H9 (cell line): ENCODE results near the gene CEP41. TPM values are rescaled to one million over a fixed set of nuclear protein-coding genes. Genes with fewer than 3 reads are reported as not detected.

Source experiments
- DNase-seq: peaks from one replicate; pipeline ENCODE4 v3.0.0-alpha.2; 2017
- H2AFZ ChIP-seq: one replicate; pipeline ENCODE4 v1.6.1; 2013; ENCODE audit warnings: mild to moderate bottlenecking, low read length, control low read depth, moderate library complexity
- H2AK5ac ChIP-seq: 2 replicates; pipeline ENCODE4 v1.6.1; 2013; ENCODE audit warnings: low read length, control low read depth, mixed read lengths; ENCODE audit not compliant: insufficient read length
- H2BK120ac ChIP-seq: one replicate; pipeline ENCODE4 v1.6.1; 2013; ENCODE audit warnings: low read depth, mild to moderate bottlenecking, low read length, control low read depth, inconsistent platforms; ENCODE audit not compliant: poor library complexity, severe bottlenecking
- H2BK12ac ChIP-seq: 2 replicates; pipeline ENCODE4 v1.6.1; 2013; ENCODE audit warnings: low read length, control low read depth, mixed read lengths, low read depth; ENCODE audit not compliant: insufficient read length
- H2BK15ac ChIP-seq: 2 replicates; pipeline ENCODE4 v1.6.1; 2013; ENCODE audit warnings: low read depth, low read length, control low read depth
- H2BK20ac ChIP-seq: one replicate; pipeline ENCODE4 v1.6.1; 2013; ENCODE audit warnings: low read depth, mild to moderate bottlenecking, low read length, control low read depth, inconsistent platforms; ENCODE audit not compliant: poor library complexity, severe bottlenecking
- H2BK5ac ChIP-seq: 2 replicates; pipeline ENCODE4 v1.6.1; 2013; ENCODE audit warnings: low read length, control low read depth, mixed read lengths; ENCODE audit not compliant: insufficient read length
- H3K14ac ChIP-seq: 2 replicates; pipeline ENCODE4 v1.6.1; 2013; ENCODE audit warnings: low read length, control low read depth; ENCODE audit not compliant: insufficient read depth
- H3K18ac ChIP-seq: 2 replicates; pipeline ENCODE4 v1.6.1; 2013; ENCODE audit warnings: low read depth, mild to moderate bottlenecking, mixed read lengths, low read length, control low read depth; ENCODE audit not compliant: insufficient read length
- H3K23ac ChIP-seq: 2 replicates; pipeline ENCODE4 v1.6.1; 2013; ENCODE audit warnings: low read length, control low read depth, mixed read lengths, low read depth; ENCODE audit not compliant: insufficient read length
- H3K23me2 ChIP-seq: 2 replicates; pipeline ENCODE4 v1.6.1; 2013; ENCODE audit warnings: low read depth, mild to moderate bottlenecking, mixed read lengths, low read length, control low read depth; ENCODE audit not compliant: insufficient read length, poor library complexity, severe bottlenecking
- H3K27ac ChIP-seq: 2 replicates; pipeline ENCODE4 v1.5.1; 2013; ENCODE audit warnings: low read length, control low read depth, mixed read lengths, low read depth; ENCODE audit not compliant: insufficient read length
- H3K27me3 ChIP-seq: 2 replicates; pipeline ENCODE4 v1.6.1; 2013; ENCODE audit warnings: low read length, control low read depth, inconsistent platforms; ENCODE audit not compliant: insufficient read depth
- H3K4ac ChIP-seq: 2 replicates; pipeline ENCODE4 v1.6.1; 2013; ENCODE audit warnings: low read depth, mild to moderate bottlenecking, control low read depth, inconsistent platforms, low read length, moderate library complexity
- H3K4me1 ChIP-seq: 2 replicates; pipeline ENCODE4 v1.6.1; 2013; ENCODE audit warnings: low read length, control low read depth, inconsistent platforms; ENCODE audit not compliant: insufficient read depth
- H3K4me2 ChIP-seq: 2 replicates; pipeline ENCODE4 v1.6.1; 2013; ENCODE audit warnings: low read length, control low read depth, mixed read lengths; ENCODE audit not compliant: insufficient read length, insufficient read depth
- H3K56ac ChIP-seq: 2 replicates; pipeline ENCODE4 v1.6.1; 2013; ENCODE audit warnings: low read depth, mild to moderate bottlenecking, mixed read lengths, low read length, control low read depth; ENCODE audit not compliant: insufficient read length
- H3K79me1 ChIP-seq: 2 replicates; pipeline ENCODE4 v1.6.1; 2013; ENCODE audit warnings: low read depth, mild to moderate bottlenecking, moderate library complexity, low read length, control low read depth, inconsistent platforms; ENCODE audit not compliant: insufficient read depth, poor library complexity, severe bottlenecking
- H3K79me2 ChIP-seq: 2 replicates; pipeline ENCODE4 v1.6.1; 2013; ENCODE audit warnings: low read length, control low read depth, inconsistent platforms; ENCODE audit not compliant: insufficient read depth
- H3K9ac ChIP-seq: 2 replicates; pipeline ENCODE4 v1.6.1; 2013; ENCODE audit warnings: low read length, control low read depth, mixed read lengths; ENCODE audit not compliant: insufficient read length; ENCODE audit errors: extremely low read depth
- H3K9me3 ChIP-seq: one replicate; pipeline ENCODE4 v1.6.1; 2013; ENCODE audit warnings: low read depth, low read length, inconsistent platforms; ENCODE audit not compliant: control insufficient read depth
- H3T11ph ChIP-seq: one replicate; pipeline ENCODE4 v1.6.1; 2013; ENCODE audit warnings: mild to moderate bottlenecking, low read length, control low read depth, inconsistent platforms
- H4K20me1 ChIP-seq: one replicate; pipeline ENCODE4 v1.6.1; 2013; ENCODE audit not compliant: control insufficient read depth, insufficient read length, insufficient read depth
- H4K5ac ChIP-seq: 2 replicates; pipeline ENCODE4 v1.6.1; 2013; ENCODE audit warnings: low read depth, mild to moderate bottlenecking, mixed read lengths, low read length, control low read depth; ENCODE audit not compliant: insufficient read length
- H4K8ac ChIP-seq: replicated peaks from 2 replicates; pipeline ENCODE4 v1.6.1; 2013; ENCODE audit warnings: low read length, control low read depth, mixed read lengths, low read depth; ENCODE audit not compliant: insufficient read length
- H4K91ac ChIP-seq: 2 replicates; pipeline ENCODE4 v1.6.1; 2013; ENCODE audit warnings: low read depth, mild to moderate bottlenecking, moderate library complexity, mixed read lengths, low read length, control low read depth; ENCODE audit not compliant: insufficient read length
- H3K27ac Mint-ChIP-seq, 3 experiments: 2 replicates in 2 of 3; 3 replicates in 1 of 3; pipeline ENCODE4 v1.8.0; 2020 to 2021; ENCODE audit warnings: mixed read lengths in 3 of 3, mild to moderate bottlenecking in 1 of 3, moderate library complexity in 1 of 3
- H3K27me3 Mint-ChIP-seq: 2 replicates; pipeline ENCODE4 v1.8.0; 2021; ENCODE audit warnings: low read depth, mild to moderate bottlenecking, moderate library complexity, mixed read lengths
- H3K36me3 Mint-ChIP-seq, 3 experiments: 2 replicates in 2 of 3; 3 replicates in 1 of 3; pipeline ENCODE4 v1.8.0; 2020 to 2021; ENCODE audit warnings: low read depth in 3 of 3, mixed read lengths in 3 of 3; ENCODE audit not compliant: insufficient read depth in 1 of 3
- H3K4me1 Mint-ChIP-seq, 2 experiments: 2 replicates each; pipeline ENCODE4 v1.8.0; 2020; ENCODE audit warnings: mixed read lengths in 2 of 2
- H3K4me3 Mint-ChIP-seq, 2 experiments: 2 replicates in 1 of 2; 3 replicates in 1 of 2; pipeline ENCODE4 v1.8.0; 2020 to 2021; ENCODE audit warnings: mild to moderate bottlenecking in 2 of 2, mixed read lengths in 2 of 2, moderate library complexity in 1 of 2
- H3K9me3 Mint-ChIP-seq, 2 experiments: 2 replicates in 1 of 2; 3 replicates in 1 of 2; pipeline ENCODE4 v1.8.0; 2020; ENCODE audit warnings: mild to moderate bottlenecking in 2 of 2, mixed read lengths in 2 of 2, moderate library complexity in 1 of 2
- CTCF ChIP-seq: fragments of 200-600 bp; sonication (generic); conservative IDR thresholded peaks from 3 replicates; pipeline ENCODE4 v1.8.0; 2021; ENCODE audit warnings: antibody characterized with exemption, mild to moderate bottlenecking
- WGBS: extraction: QIAGEN DNeasy Blood & Tissue Kit; methylation state at CpG from one replicate; pipeline ENCODE4 v1.1.7; 2013; ENCODE audit warnings: missing lambda C conversion rate, low lambda C conversion rate, mixed read lengths; ENCODE audit not compliant: insufficient read length; ENCODE audit errors: extremely low coverage; 5-methylcytosine and 5-hydroxymethylcytosine counted together
- total RNA-seq: library from RNA; stranded (reverse); gene quantifications from 2 replicates; pipeline ENCODE4 v1.2.1, GENCODE V29; 2021

CEP41 gene
- total RNA-seq, 1 experiment from 2014 or later, result 9.7 TPM

- Histone ChIP-seq H3K14ac (no peak overlapping the region), H2BK15ac (no peak overlapping the region), H2BK5ac (no peak overlapping the region), H4K8ac (no peak overlapping the region), H3K27me3 (no peaks in the 10 kb centered on the region), H3K79me2 (no peaks in the 10 kb centered on the region), H3K9me3 (no peaks in the 10 kb centered on the region), H3T11ph (no peak overlapping the region), H2AK5ac (no peak overlapping the region), H2BK12ac (no peak overlapping the region), H2BK20ac (no peak overlapping the region), H3K4me1 (peaks cover 6% of the 10 kb centered on the region; the same call in 1 of the 2 replicates), H3K23ac (no peak overlapping the region), H3K9ac (no peak overlapping the region), H4K5ac (no peak overlapping the region), H3K23me2 (no peaks in the 10 kb centered on the region), H3K4ac (no peak overlapping the region), H2BK120ac (no peak overlapping the region), H3K18ac (no peak overlapping the region), H3K56ac (no peak overlapping the region), H3K4me2 (no peak overlapping the region), H4K91ac (no peak overlapping the region), H3K79me1 (no peaks in the 10 kb centered on the region), H3K27ac (no peak overlapping the region), H4K20me1 (no peaks in the 10 kb centered on the region), H2AFZ (no peak overlapping the region)
- no peaks in the 10 kb centered on the region for H3K36me3 Mint-ChIP-seq
- no CpG with 5 or more reads among the region's 20 CpGs for WGBS
- peak overlapping the region in 1 of 3 experiments; percentile 50; a peak in 1 of 7 replicates for H3K27ac Mint-ChIP-seq
- H3K9me3 Mint-ChIP-seq, result no peaks in the 10 kb centered on the region
- TF ChIP-seq CTCF, result no peak
- peaks cover 5% of the 10 kb centered on the region for H3K27me3 Mint-ChIP-seq
- DNase-seq, result no peak
- H3K4me3 Mint-ChIP-seq, result peak overlapping the region in 1 of 2 experiments; percentile 7; a peak in 2 of 5 replicates
- H3K4me1 Mint-ChIP-seq, result peaks cover 36 to 47% of the 10 kb centered on the region in 2 experiments
These were observed 89.6 kb downstream of the CEP41 start for GRCh38 chr7:130350945-130351790.
